Testis (tissue), 3 donors: Measurements from ENCODE around the gene TMEM253. TPM values are rescaled to one million over a fixed set of nuclear protein-coding genes. Genes with fewer than 3 reads are reported as not detected.

ENCODE experiments used
- DNase-seq: peaks from one replicate; pipeline ENCODE4 v3.0.0-alpha.2; 2019
- H3K27ac ChIP-seq, 2 donors: fragments of 200-600 bp; sonication (generic); one replicate each; pipeline ENCODE4 v1.5.1; 2019
- H3K27me3 ChIP-seq: fragments of 200-600 bp; sonication (generic); one replicate; pipeline ENCODE4 v1.5.1; 2019
- H3K36me3 ChIP-seq: fragments of 200-600 bp; sonication (generic); one replicate; pipeline ENCODE4 v1.5.1; 2017; ENCODE audit warnings: low read depth; ENCODE audit errors: missing control alignments
- H3K4me1 ChIP-seq: fragments of 200-600 bp; sonication (generic); one replicate; pipeline ENCODE4 v1.5.1; 2019
- H3K4me3 ChIP-seq, 2 donors: fragments of 200-600 bp; sonication (generic); one replicate each; pipeline ENCODE4 v1.5.1; 2017 to 2019
- H3K9me3 ChIP-seq: fragments of 200-600 bp; sonication (generic); one replicate; pipeline ENCODE4 v1.5.1; 2017
- CTCF ChIP-seq, 3 experiments: fragments of 450-650 bp in 2 of 3; fragments of 200-600 bp in 1 of 3; sonication (generic) in 1 of 3; IDR thresholded peaks; one replicate each; pipeline ENCODE4 v1.5.1; 2016 to 2019; ENCODE audit warnings: antibody characterized with exemption in 3 of 3, mild to moderate bottlenecking in 2 of 3, moderate library complexity in 1 of 3
- POLR2A ChIP-seq: fragments of 450-650 bp; IDR thresholded peaks from one replicate; pipeline ENCODE4 v1.6.1; 2017; ENCODE audit warnings: antibody characterized with exemption, mild to moderate bottlenecking, moderate library complexity
- WGBS, 2 donors: methylation state at CpG; one replicate each; pipeline ENCODE4 v1.1.5; 2018; 5-methylcytosine and 5-hydroxymethylcytosine counted together
- intact Hi-C: fragments of 100-400 bp; cut with DNase I; formaldehyde crosslinking; loops from one replicate; pipeline ENCODE4 v1.15.1; 2023; ENCODE audit warnings: low total_unique reads
- polyA plus RNA-seq: library from polyadenylated mRNA; stranded (reverse); fragments of 350-450 nt; fragmentation: Illumina TruSeq; extraction: RNeasy Lipid Tissue Mini Kit (QIAGEN cat#74804); gene quantifications from one replicate; pipeline ENCODE4 v1.2.3, GENCODE V29; 2014; ENCODE audit warnings: low read depth, low replicate concordance; ENCODE audit not compliant: insufficient read depth
- total RNA-seq, 2 donors: library from RNA; depleted of rRNA; stranded (reverse); fragments of >200 nt; gene quantifications; one replicate each; pipeline ENCODE4 v1.2.3, GENCODE V29; 2016

Gene TMEM253
- total and polyA plus RNA-seq, 3 donors from 2014 or later: 0.50 to 0.65 TPM; not detected in 1

- Histone ChIP-seq H3K27ac (no peak overlapping the region), H3K4me1 (no peaks in the 10 kb centered on the region), H3K9me3 (no peaks in the 10 kb centered on the region), H3K4me3 (no peak overlapping the region), H3K36me3 (no peaks in the 10 kb centered on the region), H3K27me3 (no peaks in the 10 kb centered on the region)
- TF ChIP-seq CTCF (IDR thresholded peaks at IDR 0.05) (no peak), POLR2A (no peak)
- WGBS, 2 donors: 80 to 83% methylated on average over 17 of the region's 17 CpGs
- intact Hi-C loops: no loop called here
- DNase-seq: no peak
These were observed 15.6 kb upstream of the TMEM253 start for GRCh38 chr14:21084998-21085853.

- no peaks in the 10 kb centered on the region for H3K4me1 ChIP-seq
- TF ChIP-seq CTCF (IDR thresholded peaks at IDR 0.05): no peak
- no peak for TF ChIP-seq POLR2A
- no peak overlapping the region for H3K4me3 ChIP-seq
- no peak for DNase-seq
- H3K27me3 ChIP-seq: no peaks in the 10 kb centered on the region
- intact Hi-C loops: no loop called here
- WGBS, 2 donors: 71 to 84% methylated on average over 4 of the region's 4 CpGs
- H3K36me3 ChIP-seq: no peaks in the 10 kb centered on the region
- no peak overlapping the region for H3K27ac ChIP-seq
- no peaks in the 10 kb centered on the region for H3K9me3 ChIP-seq
These were observed 14.0 kb upstream of the TMEM253 start for GRCh38 chr14:21086908-21087293.

- intact Hi-C loops: no loop called here
- no peaks in the 10 kb centered on the region for H3K4me1 ChIP-seq
- H3K9me3 ChIP-seq: no peaks in the 10 kb centered on the region
- H3K27me3 ChIP-seq: no peaks in the 10 kb centered on the region
- no peak overlapping the region for H3K4me3 ChIP-seq
- TF ChIP-seq CTCF (IDR thresholded peaks at IDR 0.05): no peak
- no peak for TF ChIP-seq POLR2A
- H3K27ac ChIP-seq: no peak overlapping the region
- 59 to 66% methylated on average over 19 of the region's 19 CpGs for WGBS, 2 donors
- no peaks in the 10 kb centered on the region for H3K36me3 ChIP-seq
- no peak for DNase-seq
These were observed 13.4 kb upstream of the TMEM253 start for GRCh38 chr14:21087294-21088091.

- intact Hi-C loops: no loop called here
- TF ChIP-seq CTCF (IDR thresholded peaks at IDR 0.05) (no peak), POLR2A (no peak)
- H3K4me3 ChIP-seq: no peak overlapping the region
- 75 to 79% methylated on average over 4 of the region's 4 CpGs for WGBS, 2 donors
- H3K9me3 ChIP-seq: no peaks in the 10 kb centered on the region
- H3K27me3 ChIP-seq: no peaks in the 10 kb centered on the region
- H3K4me1 ChIP-seq: no peaks in the 10 kb centered on the region
- DNase-seq: no peak
- no peak overlapping the region for H3K27ac ChIP-seq
- H3K36me3 ChIP-seq: no peaks in the 10 kb centered on the region
These were observed 12.2 kb upstream of the TMEM253 start for GRCh38 chr14:21088687-21089086.
